AG09309 (cell line): Measurements from ENCODE around the gene TBC1D22A.

ENCODE experiments used
- DNase-seq: peaks from one replicate; pipeline ENCODE4 v3.0.0-alpha.2; 2010; ENCODE audit warnings: low read depth
- H3K4me3 ChIP-seq: 2 replicates; pipeline ENCODE4 v1.5.1; 2011; ENCODE audit warnings: mild to moderate bottlenecking, low read depth, low read length, moderate library complexity; ENCODE audit not compliant: control insufficient read depth
- CTCF ChIP-seq: IDR thresholded peaks from 2 replicates; pipeline ENCODE4 v1.5.1; 2011; ENCODE audit warnings: mild to moderate bottlenecking, low read depth, low read length, inconsistent platforms; ENCODE audit not compliant: insufficient read depth, control insufficient read depth; ENCODE audit errors: missing control alignments

The TBC1D22A gene

GRCh38 chr22:47107431-47107830, 345.0 kb downstream of the TBC1D22A start:
- no peak overlapping the region for H3K4me3 ChIP-seq
- peak; percentile 52 for DNase-seq
- no peak for TF ChIP-seq CTCF

GRCh38 chr22:47110817-47111443, 348.5 kb downstream of the TBC1D22A start:
- DNase-seq = no peak
- TF ChIP-seq CTCF = no peak
- H3K4me3 ChIP-seq = no peak overlapping the region

- no peak overlapping the region for H3K4me3 ChIP-seq
- no peak for TF ChIP-seq CTCF
- no peak for DNase-seq
These were observed 349.5 kb downstream of the TBC1D22A start for GRCh38 chr22:47111626-47112581.

GRCh38 chr22:47112582-47112965, 350.1 kb downstream of the TBC1D22A start:
- no peak overlapping the region for H3K4me3 ChIP-seq
- TF ChIP-seq CTCF = no peak
- no peak for DNase-seq

GRCh38 chr22:47112994-47113852, 350.8 kb downstream of the TBC1D22A start:
- TF ChIP-seq CTCF = no peak
- DNase-seq = no peak
- H3K4me3 ChIP-seq = no peak overlapping the region

- no peak for DNase-seq
- H3K4me3 ChIP-seq = no peak overlapping the region
- TF ChIP-seq CTCF = no peak
These were observed 351.5 kb downstream of the TBC1D22A start for GRCh38 chr22:47113853-47114415.
